VCaP (cell line): ENCODE data around the gene IRS4.
A peak's percentile ranks its signal among the peaks of the same experiment; 100 is the strongest.

Source experiments
- H3K27ac ChIP-seq: fragments of 450-650 bp; 2 replicates; pipeline ENCODE4 v1.5.1; 2017
- CTCF ChIP-seq: fragments of 450-650 bp; conservative IDR thresholded peaks from 2 replicates; pipeline ENCODE4 v1.5.1; 2017; ENCODE audit warnings: mild to moderate bottlenecking, moderate library complexity

Gene IRS4

GRCh38 chrX:108735091-108735678 lies 1.2 kb downstream of the IRS4 start:
- H3K27ac ChIP-seq: no peak overlapping the region
- peak; percentile 49 for TF ChIP-seq CTCF

- H3K27ac ChIP-seq: no peak overlapping the region
- no peak for TF ChIP-seq CTCF
These were observed 1.9 kb downstream of the IRS4 start for GRCh38 chrX:108734426-108734825.

- no peak for TF ChIP-seq CTCF
- no peak overlapping the region for H3K27ac ChIP-seq
These were observed 3.6 kb downstream of the IRS4 start for GRCh38 chrX:108732630-108733321.

GRCh38 chrX:108731153-108731552 lies 5.2 kb downstream of the IRS4 start:
- no peak for TF ChIP-seq CTCF
- no peak overlapping the region for H3K27ac ChIP-seq

GRCh38 chrX:108726748-108727147 lies 9.6 kb downstream of the IRS4 start:
- no peak for TF ChIP-seq CTCF
- no peak overlapping the region for H3K27ac ChIP-seq

GRCh38 chrX:108722561-108722960 lies 13.8 kb downstream of the IRS4 start:
- no peak for TF ChIP-seq CTCF
- H3K27ac ChIP-seq: no peak overlapping the region

GRCh38 chrX:108712886-108713285 lies 23.5 kb downstream of the IRS4 start:
- no peak overlapping the region for H3K27ac ChIP-seq
- TF ChIP-seq CTCF: no peak
